ENCODE measurements around the gene SPATA1.

Gene SPATA1

GRCh38 chr1:84597011-84597410 is 90.8 kb downstream of the SPATA1 start:
- no peak for DNase-seq

- no peak for DNase-seq
Measured at GRCh38 chr1:84598418-84598817, 92.2 kb downstream of the SPATA1 start.

- no peak for DNase-seq
Measured at GRCh38 chr1:84598846-84599741, 92.9 kb downstream of the SPATA1 start.

- no peak for DNase-seq
Measured at GRCh38 chr1:84600796-84601195, 94.6 kb downstream of the SPATA1 start.

- DNase-seq: no peak
Measured at GRCh38 chr1:84603223-84603622, 97.0 kb downstream of the SPATA1 start.

GRCh38 chr1:84603941-84604830 is 98.0 kb downstream of the SPATA1 start:
- no peak for DNase-seq

- DNase-seq: no peak
Measured at GRCh38 chr1:84605157-84605556, 99.0 kb downstream of the SPATA1 start.

GRCh38 chr1:84606977-84607376 is 100.8 kb downstream of the SPATA1 start:
- DNase-seq: no peak

GRCh38 chr1:84611091-84611490 is 104.9 kb downstream of the SPATA1 start:
- DNase-seq: no peak

- DNase-seq: no peak
Measured at GRCh38 chr1:84611796-84612195, 105.6 kb downstream of the SPATA1 start.

- DNase-seq: no peak
Measured at GRCh38 chr1:84613026-84613425, 106.8 kb downstream of the SPATA1 start.

GRCh38 chr1:84613887-84614286 is 107.7 kb downstream of the SPATA1 start:
- DNase-seq: no peak

- DNase-seq: no peak
Measured at GRCh38 chr1:84615790-84616189, 109.6 kb downstream of the SPATA1 start.

Measured in midbrain (tissue), 1 donor.